Cardiac muscle cell (in vitro differentiated cells and primary cell): Measurements from ENCODE around the gene EXOC6B. TPM values are rescaled to one million over a fixed set of nuclear protein-coding genes. Genes with fewer than 3 reads are reported as not detected.

Source experiments
- DNase-seq, 2 donors: peaks; one replicate each; pipeline versions ENCODE4 v3.0.0 to v3.0.0-alpha.2; 2010 to 2017; ENCODE audit warnings: low read depth in 1 of 2, low spot score in 1 of 2
- H3K27ac ChIP-seq: fragments of 200-600 bp; sonication (generic); 2 replicates; pipeline ENCODE4 v1.5.1; 2016
- H3K27me3 ChIP-seq: fragments of 200-600 bp; sonication (generic); 2 replicates; pipeline ENCODE4 v1.6.0; 2016; ENCODE audit warnings: control low read depth
- H3K36me3 ChIP-seq: fragments of 200-600 bp; sonication (generic); 2 replicates; pipeline ENCODE4 v1.5.1; 2016; ENCODE audit warnings: control low read depth
- H3K4me1 ChIP-seq: fragments of 200-600 bp; sonication (generic); 2 replicates; pipeline ENCODE4 v1.8.1; 2017; ENCODE audit warnings: low read depth, mild to moderate bottlenecking, mixed run types
- H3K4me3 ChIP-seq: fragments of 200-600 bp; sonication (generic); 2 replicates; pipeline ENCODE4 v1.5.1; 2016; ENCODE audit warnings: mild to moderate bottlenecking
- H3K9me3 ChIP-seq: fragments of 200-600 bp; sonication (generic); 2 replicates; pipeline ENCODE4 v1.5.1; 2017; ENCODE audit warnings: low read depth, mild to moderate bottlenecking, control low read depth
- polyA plus RNA-seq: library from polyadenylated mRNA; unstranded; fragments of >200 nt; fragmentation: Nextera tagmentation; extraction: Ambion mirVana; gene quantifications from 2 replicates; pipeline ENCODE4 v1.2.1, GENCODE V29; 2016
- total RNA-seq: library from RNA; depleted of rRNA; stranded (reverse); fragments of >200 nt; gene quantifications from 2 replicates; pipeline ENCODE4 v1.2.3, GENCODE V29; 2016
- TF ChIP-seq, protein P1 (sequence below): IDR thresholded peaks from 2 replicates; pipeline ENCODE4 v1.5.1; 2012; ENCODE audit warnings: low read depth, mild to moderate bottlenecking, low read length

EXOC6B gene
- total and polyA plus RNA-seq, 2 experiments from 2014 or later: 21.7 to 23.9 TPM

DNA sequence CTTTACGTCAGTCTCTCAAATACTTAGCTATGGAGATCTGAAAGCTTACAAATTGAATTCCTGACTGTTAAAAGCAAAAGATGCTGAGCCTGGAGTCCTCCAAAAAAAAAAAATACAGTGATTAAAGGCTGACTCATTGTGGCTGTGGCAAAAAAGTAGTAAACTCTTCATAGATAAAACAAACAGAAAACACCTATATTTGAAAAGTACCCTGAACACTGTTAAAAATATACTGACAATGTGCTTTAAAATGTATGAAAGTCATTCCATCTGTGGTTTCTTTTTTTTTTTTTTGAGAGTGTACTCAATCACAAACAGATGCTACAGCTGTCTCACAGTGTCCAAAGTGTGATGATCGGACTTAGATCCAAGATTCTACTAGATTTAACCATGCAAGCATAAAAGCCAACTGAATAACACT is 410.6 kb downstream of the EXOC6B start:
- no peaks in the 10 kb centered on the region for H3K9me3 ChIP-seq
- no peak overlapping the region for H3K4me3 ChIP-seq
- no peaks in the 10 kb centered on the region for H3K36me3 ChIP-seq
- TF ChIP-seq, protein P1, sequence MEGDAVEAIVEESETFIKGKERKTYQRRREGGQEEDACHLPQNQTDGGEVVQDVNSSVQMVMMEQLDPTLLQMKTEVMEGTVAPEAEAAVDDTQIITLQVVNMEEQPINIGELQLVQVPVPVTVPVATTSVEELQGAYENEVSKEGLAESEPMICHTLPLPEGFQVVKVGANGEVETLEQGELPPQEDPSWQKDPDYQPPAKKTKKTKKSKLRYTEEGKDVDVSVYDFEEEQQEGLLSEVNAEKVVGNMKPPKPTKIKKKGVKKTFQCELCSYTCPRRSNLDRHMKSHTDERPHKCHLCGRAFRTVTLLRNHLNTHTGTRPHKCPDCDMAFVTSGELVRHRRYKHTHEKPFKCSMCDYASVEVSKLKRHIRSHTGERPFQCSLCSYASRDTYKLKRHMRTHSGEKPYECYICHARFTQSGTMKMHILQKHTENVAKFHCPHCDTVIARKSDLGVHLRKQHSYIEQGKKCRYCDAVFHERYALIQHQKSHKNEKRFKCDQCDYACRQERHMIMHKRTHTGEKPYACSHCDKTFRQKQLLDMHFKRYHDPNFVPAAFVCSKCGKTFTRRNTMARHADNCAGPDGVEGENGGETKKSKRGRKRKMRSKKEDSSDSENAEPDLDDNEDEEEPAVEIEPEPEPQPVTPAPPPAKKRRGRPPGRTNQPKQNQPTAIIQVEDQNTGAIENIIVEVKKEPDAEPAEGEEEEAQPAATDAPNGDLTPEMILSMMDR: no peak
- H3K4me1 ChIP-seq: no peaks in the 10 kb centered on the region
- peak in 1 of 2 donors; percentile 21 for DNase-seq
- H3K27me3 ChIP-seq: no peaks in the 10 kb centered on the region
- no peak overlapping the region for H3K27ac ChIP-seq

DNA sequence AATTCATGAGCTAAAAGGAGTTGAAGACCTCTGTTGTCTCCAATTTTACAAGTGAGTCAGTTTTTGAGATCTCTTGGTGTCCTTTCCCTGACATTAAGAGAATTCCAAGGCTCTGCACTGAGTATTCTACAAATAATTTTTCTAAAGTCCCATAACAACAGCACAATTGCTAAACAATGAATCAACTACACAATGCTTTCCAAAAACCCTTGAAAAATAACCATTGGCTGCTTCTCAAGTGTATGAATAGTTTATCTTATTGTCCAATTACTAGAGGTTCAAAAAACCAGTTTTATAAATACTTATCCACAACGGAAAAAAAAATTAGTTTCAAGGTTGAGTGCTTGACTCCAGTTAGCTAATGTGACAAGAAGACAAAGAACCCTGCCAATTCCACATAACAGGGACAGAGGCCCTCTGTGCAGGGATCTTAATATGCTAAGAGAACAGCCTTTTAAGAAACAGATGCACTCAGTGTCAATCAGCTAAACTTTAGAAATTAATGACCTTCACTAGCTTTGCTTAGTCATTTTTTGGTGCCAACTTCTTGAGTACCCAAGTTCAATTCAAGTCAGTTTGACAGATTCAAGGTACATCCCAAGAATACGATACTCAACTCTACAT is 411.6 kb downstream of the EXOC6B start:
- H3K27me3 ChIP-seq: no peaks in the 10 kb centered on the region
- no peaks in the 10 kb centered on the region for H3K36me3 ChIP-seq
- no peak overlapping the region for H3K4me3 ChIP-seq
- no peaks in the 10 kb centered on the region for H3K9me3 ChIP-seq
- no peak for DNase-seq
- TF ChIP-seq, protein P1: no peak
- H3K4me1 ChIP-seq: no peaks in the 10 kb centered on the region
- no peak overlapping the region for H3K27ac ChIP-seq

DNA sequence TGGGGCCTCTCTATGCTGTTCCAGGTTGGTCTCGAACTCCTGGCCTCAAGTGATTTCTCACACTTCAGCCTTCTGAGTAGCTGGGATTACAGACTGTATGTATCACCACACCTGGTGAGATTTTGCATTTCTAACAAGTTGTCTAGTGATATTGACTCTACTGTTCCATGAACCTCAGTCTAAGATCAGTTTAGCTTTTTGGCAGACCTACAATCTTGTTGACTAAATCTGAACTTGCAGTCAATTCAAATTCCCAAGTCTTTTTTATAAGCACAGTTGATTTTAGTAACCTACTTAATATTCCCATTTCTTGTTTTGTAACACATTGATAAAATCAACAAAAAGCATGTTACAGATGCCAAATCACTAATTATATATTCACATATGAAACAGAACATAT is 412.1 kb downstream of the EXOC6B start:
- H3K27ac ChIP-seq: no peak overlapping the region

DNA sequence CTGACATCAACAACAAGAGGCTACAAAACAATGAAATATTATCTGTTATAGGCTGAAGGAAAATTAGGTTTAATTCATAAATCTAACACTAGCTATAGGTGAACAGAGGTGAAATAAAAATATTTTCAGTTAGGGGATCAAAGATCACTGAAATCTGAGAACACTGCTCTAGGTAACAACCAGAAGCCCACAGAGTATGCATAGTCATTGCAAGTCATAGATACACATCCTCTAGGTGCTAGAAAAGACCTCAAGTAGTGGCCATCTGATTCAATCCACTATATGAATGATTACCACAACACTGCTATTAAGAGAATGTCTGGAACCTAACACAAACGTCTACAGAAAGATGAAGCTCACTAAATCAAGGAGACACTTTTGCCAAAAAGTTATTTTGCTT is 413.6 kb downstream of the EXOC6B start:
- no peaks in the 10 kb centered on the region for H3K4me1 ChIP-seq
- no peaks in the 10 kb centered on the region for H3K9me3 ChIP-seq
- no peaks in the 10 kb centered on the region for H3K36me3 ChIP-seq
- TF ChIP-seq, protein P1: no peak
- DNase-seq: no peak
- H3K4me3 ChIP-seq: no peak overlapping the region
- no peaks in the 10 kb centered on the region for H3K27me3 ChIP-seq
- no peak overlapping the region for H3K27ac ChIP-seq

More for the DNA sequence above, 412.1 kb downstream of the EXOC6B start:
- Histone ChIP-seq H3K4me1 (no peaks in the 10 kb centered on the region), H3K9me3 (no peaks in the 10 kb centered on the region), H3K36me3 (no peaks in the 10 kb centered on the region), H3K27me3 (no peaks in the 10 kb centered on the region), H3K4me3 (no peak overlapping the region)
- DNase-seq: no peak
- TF ChIP-seq, protein P1: no peak

DNA sequence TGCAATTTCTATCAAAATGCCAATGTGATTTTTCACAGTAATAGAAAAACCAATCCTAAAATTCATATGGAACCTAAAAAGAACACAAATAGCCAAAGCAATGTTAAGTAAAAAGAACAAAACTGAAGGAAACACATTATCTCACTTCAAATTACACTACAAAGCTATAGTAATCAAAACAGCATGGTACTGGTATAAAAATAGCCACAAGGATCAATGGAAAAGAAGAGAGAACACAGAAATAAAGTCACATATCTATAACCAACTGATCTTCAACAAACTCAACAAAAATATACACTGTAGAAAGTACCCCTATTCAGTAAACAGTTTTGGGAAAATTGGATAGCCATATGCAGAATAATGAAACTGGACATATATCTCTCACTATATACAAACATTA is 426.0 kb downstream of the EXOC6B start:
- Histone ChIP-seq H3K9me3 (no peaks in the 10 kb centered on the region), H3K27ac (no peak overlapping the region), H3K4me1 (no peaks in the 10 kb centered on the region), H3K4me3 (no peak overlapping the region), H3K36me3 (no peaks in the 10 kb centered on the region), H3K27me3 (no peaks in the 10 kb centered on the region)
- DNase-seq: no peak
- TF ChIP-seq, protein P1: no peak
